GM12891 (cell line): ENCODE results near the gene HOXD12.

ENCODE experiments used
- POLR2A ChIP-seq: IDR thresholded peaks from 2 replicates; pipeline ENCODE4 v1.6.1; 2011; ENCODE audit warnings: low read depth, low read length, control low read depth
- POLR2AphosphoS5 ChIP-seq: IDR thresholded peaks from 2 replicates; pipeline ENCODE4 v1.6.1; 2011; ENCODE audit warnings: low read depth, low read length, control low read depth
- SPI1 ChIP-seq: IDR thresholded peaks from 2 replicates; pipeline ENCODE4 v1.6.1; 2011; ENCODE audit warnings: low read depth, low read length, control low read depth
- TAF1 ChIP-seq: IDR thresholded peaks from 2 replicates; pipeline ENCODE4 v1.6.1; 2011; ENCODE audit warnings: low read depth, low read length, control low read depth

- TF ChIP-seq POLR2A, result no peak
- no peak for TF ChIP-seq TAF1
- no peak for TF ChIP-seq POLR2AphosphoS5
- no peak for TF ChIP-seq SPI1
Measured at GRCh38 chr2:176122052-176122682, 22.6 kb downstream of the HOXD12 start.
